Gastrocnemius medialis (tissue), 4 donors: ENCODE measurements around the gene MRC1.

Experiments
- CTCF ChIP-seq, 5 experiments: fragments of 450-650 bp in 3 of 5; fragments of 200-600 bp in 2 of 5; sonication (generic) in 2 of 5; IDR thresholded peaks in 4 of 5; conservative IDR thresholded peaks in 1 of 5; 1 replicate in 4 of 5; 2 replicates in 1 of 5; pipeline ENCODE4 v1.5.1; 2016 to 2019; ENCODE audit warnings: antibody characterized with exemption in 5 of 5, mild to moderate bottlenecking in 3 of 5, moderate library complexity in 3 of 5
- POLR2A ChIP-seq, 2 donors: fragments of 450-650 bp; IDR thresholded peaks; one replicate each; pipeline ENCODE4 v1.6.1; 2017; ENCODE audit warnings: antibody characterized with exemption in 2 of 2, mild to moderate bottlenecking in 2 of 2, moderate library complexity in 2 of 2

DNA sequence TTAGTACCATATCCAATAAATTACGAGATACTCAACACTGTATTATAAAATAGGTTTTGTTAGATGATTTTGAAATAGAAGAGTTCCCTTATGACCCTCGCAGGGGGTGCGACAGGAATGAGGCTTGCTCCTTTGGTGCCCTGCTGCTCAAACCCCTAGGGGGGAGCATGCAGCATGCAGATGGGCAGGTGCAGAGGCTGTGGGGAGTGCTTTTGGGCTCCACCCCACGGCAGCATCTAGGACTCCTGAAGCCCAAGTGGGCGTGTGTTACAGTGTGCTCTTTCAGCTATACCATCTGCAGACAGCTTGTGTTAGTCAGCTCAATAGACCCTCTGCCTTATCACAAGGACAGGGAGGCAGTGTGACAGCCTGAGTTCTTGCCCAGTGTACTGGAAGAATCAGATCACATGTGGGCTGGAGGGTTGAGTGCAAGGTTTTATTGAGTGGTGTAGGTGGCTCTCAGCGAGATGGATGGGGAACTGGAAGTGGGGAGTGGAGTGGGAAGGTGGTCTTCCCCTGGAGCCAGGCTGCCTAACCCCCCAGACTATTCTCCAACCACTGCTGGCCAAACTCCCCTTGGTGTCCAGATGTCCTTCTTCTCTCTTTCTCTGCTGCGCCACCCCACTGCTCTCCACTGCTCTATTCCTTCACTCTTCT is 3.1 kb upstream of the MRC1 start:
- TF ChIP-seq CTCF (IDR thresholded peaks at IDR 0.05 in 4 of 5, conservative IDR thresholded peaks at IDR 0.05 in 1 of 5), result no peak
- no peak for TF ChIP-seq POLR2A (IDR thresholded peaks at IDR 0.05)
